GM10266 (cell line): ENCODE measurements around the gene CEP104.

Source experiments
- DNase-seq: peaks from one replicate; pipeline ENCODE4 v3.0.0; 2012; ENCODE audit errors: extremely low spot score
- CTCF ChIP-seq: IDR thresholded peaks from 2 replicates; pipeline ENCODE4 v1.5.1; 2012; ENCODE audit warnings: mild to moderate bottlenecking, low read depth; ENCODE audit not compliant: control insufficient read depth, insufficient read depth; ENCODE audit errors: missing control alignments

Gene CEP104

GRCh38 chr1:3852711-3853485, 4.1 kb downstream of the CEP104 start:
- no peak for TF ChIP-seq CTCF
- no peak for DNase-seq

GRCh38 chr1:3852091-3852490, 4.9 kb downstream of the CEP104 start:
- no peak for TF ChIP-seq CTCF
- DNase-seq: no peak

- no peak for DNase-seq
- no peak for TF ChIP-seq CTCF
Observed at GRCh38 chr1:3851292-3851691, 5.7 kb downstream of the CEP104 start.

GRCh38 chr1:3850857-3851256, 6.2 kb downstream of the CEP104 start:
- no peak for DNase-seq
- TF ChIP-seq CTCF: no peak

GRCh38 chr1:3847081-3847480, 9.9 kb downstream of the CEP104 start:
- no peak for DNase-seq
- no peak for TF ChIP-seq CTCF

- no peak for TF ChIP-seq CTCF
- no peak for DNase-seq
Observed at GRCh38 chr1:3846541-3846940, 10.5 kb downstream of the CEP104 start.

GRCh38 chr1:3842912-3843311, 14.1 kb downstream of the CEP104 start:
- no peak for TF ChIP-seq CTCF
- no peak for DNase-seq
